HG02970 (cell line): Measurements from ENCODE around the gene RUNX2.

Source experiments
- ATAC-seq: cut with Tn5 transposase; IDR thresholded peaks from one replicate; pipeline ENCODE4 v1.9.1; 2021; ENCODE audit warnings: mild to moderate bottlenecking, moderate library complexity, moderate number of reproducible peaks; ENCODE audit not compliant: unreplicated experiment, low FRiP score

Gene RUNX2

GRCh38 chr6:45398075-45398813 lies 70.1 kb downstream of the RUNX2 start:
- ATAC-seq = no peak

- ATAC-seq = no peak
Measured at GRCh38 chr6:45400021-45400420, 71.9 kb downstream of the RUNX2 start.

GRCh38 chr6:45411959-45412358 lies 83.8 kb downstream of the RUNX2 start:
- no peak for ATAC-seq

GRCh38 chr6:45415315-45415714 lies 87.2 kb downstream of the RUNX2 start:
- no peak for ATAC-seq

- no peak for ATAC-seq
Measured at GRCh38 chr6:45415788-45416518, 87.8 kb downstream of the RUNX2 start.

GRCh38 chr6:45416700-45417099 lies 88.6 kb downstream of the RUNX2 start:
- no peak for ATAC-seq

- no peak for ATAC-seq
Measured at GRCh38 chr6:45417436-45417835, 89.3 kb downstream of the RUNX2 start.

- ATAC-seq = no peak
Measured at GRCh38 chr6:45419571-45420082, 91.5 kb downstream of the RUNX2 start.

GRCh38 chr6:45420083-45420908 lies 92.2 kb downstream of the RUNX2 start:
- ATAC-seq = no peak

- ATAC-seq = no peak
Measured at GRCh38 chr6:45420909-45421708, 93.0 kb downstream of the RUNX2 start.

GRCh38 chr6:45421709-45422502 lies 93.8 kb downstream of the RUNX2 start:
- no peak for ATAC-seq

GRCh38 chr6:45422503-45423110 lies 94.5 kb downstream of the RUNX2 start:
- no peak for ATAC-seq

- ATAC-seq = no peak
Measured at GRCh38 chr6:45423111-45423823, 95.1 kb downstream of the RUNX2 start.

- ATAC-seq = no peak
Measured at GRCh38 chr6:45423824-45424450, 95.8 kb downstream of the RUNX2 start.

GRCh38 chr6:45424451-45424861 lies 96.3 kb downstream of the RUNX2 start:
- ATAC-seq = no peak

- ATAC-seq = no peak
Measured at GRCh38 chr6:45426251-45426650, 98.1 kb downstream of the RUNX2 start.

GRCh38 chr6:45427726-45428125 lies 99.6 kb downstream of the RUNX2 start:
- no peak for ATAC-seq

- ATAC-seq = no peak
Measured at GRCh38 chr6:45428727-45429126, 100.6 kb downstream of the RUNX2 start.
